Liver (tissue), 9 donors: Measurements from ENCODE around the gene PSMB2. TPM values are rescaled to one million over a fixed set of nuclear protein-coding genes. Genes with fewer than 3 reads are reported as not detected.

ENCODE experiments used
- DNase-seq: peaks from one replicate; pipeline ENCODE4 v3.0.0-alpha.2; 2017; ENCODE audit warnings: low spot score
- H3K27ac ChIP-seq, 2 donors: one replicate each; pipeline ENCODE4 v1.7.0; 2013; ENCODE audit warnings: inconsistent platforms in 2 of 2, low read length in 2 of 2, control low read depth in 1 of 2, low read depth in 1 of 2, mild to moderate bottlenecking in 1 of 2
- H3K27me3 ChIP-seq, 4 donors: one replicate each; pipeline versions ENCODE4 v1.6.1 to v1.7.0; 2013; ENCODE audit warnings: low read length in 3 of 4, inconsistent platforms in 1 of 4, mild to moderate bottlenecking in 1 of 4, moderate library complexity in 1 of 4; ENCODE audit not compliant: control insufficient read depth in 4 of 4, insufficient read depth in 4 of 4
- H3K36me3 ChIP-seq, 4 donors: one replicate each; pipeline versions ENCODE4 v1.6.1 to v1.7.0; 2013; ENCODE audit warnings: low read length in 3 of 4, mild to moderate bottlenecking in 3 of 4, low read depth in 1 of 4, moderate library complexity in 1 of 4; ENCODE audit not compliant: control insufficient read depth in 4 of 4, insufficient read depth in 3 of 4
- H3K4me1 ChIP-seq, 4 donors: one replicate each; pipeline versions ENCODE4 v1.6.1 to v1.7.0; 2013; ENCODE audit warnings: low read length in 3 of 4, mild to moderate bottlenecking in 3 of 4, moderate library complexity in 1 of 4; ENCODE audit not compliant: control insufficient read depth in 4 of 4, insufficient read depth in 4 of 4
- H3K4me3 ChIP-seq, 3 donors: one replicate each; pipeline versions ENCODE4 v1.6.1 to v1.7.0; 2013; ENCODE audit warnings: low read length in 3 of 3, control low read depth in 1 of 3, low read depth in 1 of 3, mild to moderate bottlenecking in 1 of 3
- H3K9ac ChIP-seq, 2 donors: one replicate each; pipeline ENCODE4 v1.7.0; 2013; ENCODE audit warnings: low read length in 2 of 2, mild to moderate bottlenecking in 2 of 2, moderate library complexity in 2 of 2, control low read depth in 1 of 2, low read depth in 1 of 2
- H3K9me3 ChIP-seq, 4 donors: one replicate each; pipeline versions ENCODE4 v1.6.1 to v1.7.0; 2013; ENCODE audit warnings: low read length in 3 of 4; ENCODE audit not compliant: control insufficient read depth in 4 of 4
- EGR1 ChIP-seq, 2 donors: IDR thresholded peaks; 2 replicates each; pipeline ENCODE4 v1.6.1; 2016 to 2018; ENCODE audit warnings: antibody characterized with exemption in 2 of 2, low read depth in 2 of 2
- FOXA1 ChIP-seq: IDR thresholded peaks from 2 replicates; pipeline ENCODE4 v1.6.1; 2016; ENCODE audit warnings: antibody characterized with exemption
- FOXA2 ChIP-seq: IDR thresholded peaks from 2 replicates; pipeline ENCODE4 v1.6.1; 2016; ENCODE audit warnings: antibody characterized with exemption
- GABPA ChIP-seq, 2 donors: IDR thresholded peaks in 1 of 2; conservative IDR thresholded peaks in 1 of 2; 2 replicates each; pipeline ENCODE4 v1.6.1; 2016; ENCODE audit warnings: antibody characterized with exemption in 2 of 2, mild to moderate bottlenecking in 1 of 2, moderate library complexity in 1 of 2
- HNF4A ChIP-seq, 2 donors: conservative IDR thresholded peaks; 2 replicates each; pipeline ENCODE4 v1.6.1; 2016; ENCODE audit warnings: antibody characterized with exemption in 2 of 2, mild to moderate bottlenecking in 2 of 2
- HNF4G ChIP-seq: IDR thresholded peaks from 2 replicates; pipeline ENCODE4 v1.6.1; 2016; ENCODE audit warnings: antibody characterized with exemption
- JUND ChIP-seq, 2 donors: IDR thresholded peaks; 2 replicates each; pipeline ENCODE4 v1.6.1; 2016; ENCODE audit warnings: antibody characterized with exemption in 2 of 2
- NR2F2 ChIP-seq: IDR thresholded peaks from 2 replicates; pipeline ENCODE4 v1.6.1; 2016; ENCODE audit warnings: antibody characterized with exemption
- RAD21 ChIP-seq, 2 donors: IDR thresholded peaks; 2 replicates each; pipeline ENCODE4 v1.6.1; 2016; ENCODE audit warnings: antibody characterized with exemption in 2 of 2, mild to moderate bottlenecking in 2 of 2
- SP1 ChIP-seq: IDR thresholded peaks from 2 replicates; pipeline ENCODE4 v1.6.1; 2018; ENCODE audit warnings: antibody characterized with exemption, mild to moderate bottlenecking
- TAF1 ChIP-seq: conservative IDR thresholded peaks from 2 replicates; pipeline ENCODE4 v1.6.1; 2016; ENCODE audit warnings: antibody characterized with exemption, mild to moderate bottlenecking
- YY1 ChIP-seq: IDR thresholded peaks from 2 replicates; pipeline ENCODE4 v1.6.1; 2016; ENCODE audit warnings: antibody characterized with exemption, mild to moderate bottlenecking
- WGBS: extraction: QIAGEN DNeasy Blood & Tissue Kit; methylation state at CpG from one replicate; pipeline ENCODE4 v1.1.7; 2013; 5-methylcytosine and 5-hydroxymethylcytosine counted together
- polyA plus RNA-seq, 2 donors: library from polyadenylated mRNA; stranded (reverse) in 1 of 2; unstranded in 1 of 2; fragments of 200-250 nt in 1 of 2; fragments of >200 nt in 1 of 2; fragmentation: Nextera tagmentation in 1 of 2; extraction: Ambion mirVana in 1 of 2; gene quantifications; one replicate each; pipeline versions ENCODE4 v1.2.1 to v1.2.3, GENCODE V29; 2013 to 2015
- total RNA-seq, 2 donors: library from RNA; depleted of rRNA; stranded (reverse); fragments of >200 nt; gene quantifications; one replicate each; pipeline ENCODE4 v1.2.3, GENCODE V29; 2014
- TF ChIP-seq, protein P1 (sequence below): fragments of 150-350 bp; IDR thresholded peaks from 2 replicates; pipeline ENCODE4 v1.5.1; 2017; ENCODE audit warnings: improper control_type of control experiment, low read depth, low read length; ENCODE audit not compliant: missing input control
- TF ChIP-seq, protein P2 (sequence below): IDR thresholded peaks from 2 replicates; pipeline ENCODE4 v1.6.1; 2016; ENCODE audit warnings: antibody characterized with exemption
- TF ChIP-seq, protein P3 (sequence below): IDR thresholded peaks from 2 replicates; pipeline ENCODE4 v1.6.1; 2016; ENCODE audit warnings: antibody characterized with exemption, mild to moderate bottlenecking
- donor health status: healthy.
- donor health status: healthy.
- donor health status: healthy.
- donor health status: healthy.
- donor health status: healthy.

Gene PSMB2
- total and polyA plus RNA-seq, 4 donors = 19.1 to 76.6 (median 40.8) TPM

DNA sequence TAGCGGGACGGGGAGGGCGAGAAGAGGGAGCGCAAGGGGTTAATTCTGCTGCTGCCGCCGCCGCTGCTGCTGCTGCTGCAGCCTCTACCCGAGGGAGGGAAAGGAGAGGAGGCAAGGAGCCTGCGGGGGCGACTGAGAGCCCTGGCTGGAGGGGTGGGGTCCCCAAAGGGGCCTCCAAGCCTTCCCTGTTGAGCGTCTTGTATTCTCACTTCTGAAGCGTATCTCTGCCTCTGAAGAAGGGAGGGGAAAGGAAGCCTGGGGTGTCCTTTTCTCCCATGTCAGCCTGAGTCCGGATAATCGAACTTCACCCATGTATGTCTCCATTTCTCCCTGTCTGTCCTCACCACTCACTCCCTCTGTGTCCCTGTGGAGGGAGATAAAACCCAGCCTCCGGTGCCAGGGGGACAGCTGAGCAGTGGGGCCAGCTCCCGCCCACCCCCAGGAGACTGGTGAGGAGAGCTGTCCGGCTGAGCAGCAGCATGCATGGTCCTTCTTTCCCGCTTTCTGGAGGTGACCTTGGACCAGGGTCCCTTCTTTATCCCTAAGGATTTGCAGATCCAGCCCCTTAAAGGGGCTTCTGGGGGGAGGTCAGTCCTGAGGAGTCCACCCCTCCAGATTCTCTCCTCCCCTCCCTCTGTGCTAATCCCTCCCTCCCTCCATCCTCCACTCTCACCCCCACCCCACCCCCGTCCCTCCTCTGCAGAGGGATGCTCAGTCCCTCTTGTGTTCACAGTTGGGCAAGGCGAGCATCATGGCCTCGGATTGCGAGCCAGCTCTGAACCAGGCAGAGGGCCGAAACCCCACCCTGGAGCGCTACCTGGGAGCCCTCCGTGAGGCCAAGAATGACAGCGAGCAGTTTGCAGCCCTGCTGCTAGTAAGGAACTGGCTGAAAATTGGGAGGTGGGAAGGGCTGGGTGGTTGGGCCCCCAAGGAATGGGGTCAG, 82.7 kb downstream of the PSMB2 start:
- Histone ChIP-seq H3K36me3 (peaks cover under 1 to 4% (median 3%) of the 10 kb centered on the region in 4 donors), H3K27ac (peak overlapping the region in 1 of 2 donors; percentile 99), H3K9ac (peak overlapping the region; percentile 28 to 36), H3K27me3 (no peaks in the 10 kb centered on the region), H3K9me3 (no peaks in the 10 kb centered on the region), H3K4me1 (peaks cover 2 to 58% (median 46%) of the 10 kb centered on the region in 4 donors), H3K4me3 (peak overlapping the region in 2 of 3 donors; percentile 88 to 96)
- WGBS = 45% methylated on average over 26 of the region's 26 CpGs
- no peak for DNase-seq
- TF ChIP-seq FOXA1 = no peak
- TF ChIP-seq, protein P1, sequence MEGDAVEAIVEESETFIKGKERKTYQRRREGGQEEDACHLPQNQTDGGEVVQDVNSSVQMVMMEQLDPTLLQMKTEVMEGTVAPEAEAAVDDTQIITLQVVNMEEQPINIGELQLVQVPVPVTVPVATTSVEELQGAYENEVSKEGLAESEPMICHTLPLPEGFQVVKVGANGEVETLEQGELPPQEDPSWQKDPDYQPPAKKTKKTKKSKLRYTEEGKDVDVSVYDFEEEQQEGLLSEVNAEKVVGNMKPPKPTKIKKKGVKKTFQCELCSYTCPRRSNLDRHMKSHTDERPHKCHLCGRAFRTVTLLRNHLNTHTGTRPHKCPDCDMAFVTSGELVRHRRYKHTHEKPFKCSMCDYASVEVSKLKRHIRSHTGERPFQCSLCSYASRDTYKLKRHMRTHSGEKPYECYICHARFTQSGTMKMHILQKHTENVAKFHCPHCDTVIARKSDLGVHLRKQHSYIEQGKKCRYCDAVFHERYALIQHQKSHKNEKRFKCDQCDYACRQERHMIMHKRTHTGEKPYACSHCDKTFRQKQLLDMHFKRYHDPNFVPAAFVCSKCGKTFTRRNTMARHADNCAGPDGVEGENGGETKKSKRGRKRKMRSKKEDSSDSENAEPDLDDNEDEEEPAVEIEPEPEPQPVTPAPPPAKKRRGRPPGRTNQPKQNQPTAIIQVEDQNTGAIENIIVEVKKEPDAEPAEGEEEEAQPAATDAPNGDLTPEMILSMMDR = no peak
- TF ChIP-seq TAF1 = no peak
- TF ChIP-seq NR2F2 = no peak
- TF ChIP-seq, protein P2, sequence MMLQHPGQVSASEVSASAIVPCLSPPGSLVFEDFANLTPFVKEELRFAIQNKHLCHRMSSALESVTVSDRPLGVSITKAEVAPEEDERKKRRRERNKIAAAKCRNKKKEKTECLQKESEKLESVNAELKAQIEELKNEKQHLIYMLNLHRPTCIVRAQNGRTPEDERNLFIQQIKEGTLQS = no peak
- TF ChIP-seq SP1 = no peak

DNA sequence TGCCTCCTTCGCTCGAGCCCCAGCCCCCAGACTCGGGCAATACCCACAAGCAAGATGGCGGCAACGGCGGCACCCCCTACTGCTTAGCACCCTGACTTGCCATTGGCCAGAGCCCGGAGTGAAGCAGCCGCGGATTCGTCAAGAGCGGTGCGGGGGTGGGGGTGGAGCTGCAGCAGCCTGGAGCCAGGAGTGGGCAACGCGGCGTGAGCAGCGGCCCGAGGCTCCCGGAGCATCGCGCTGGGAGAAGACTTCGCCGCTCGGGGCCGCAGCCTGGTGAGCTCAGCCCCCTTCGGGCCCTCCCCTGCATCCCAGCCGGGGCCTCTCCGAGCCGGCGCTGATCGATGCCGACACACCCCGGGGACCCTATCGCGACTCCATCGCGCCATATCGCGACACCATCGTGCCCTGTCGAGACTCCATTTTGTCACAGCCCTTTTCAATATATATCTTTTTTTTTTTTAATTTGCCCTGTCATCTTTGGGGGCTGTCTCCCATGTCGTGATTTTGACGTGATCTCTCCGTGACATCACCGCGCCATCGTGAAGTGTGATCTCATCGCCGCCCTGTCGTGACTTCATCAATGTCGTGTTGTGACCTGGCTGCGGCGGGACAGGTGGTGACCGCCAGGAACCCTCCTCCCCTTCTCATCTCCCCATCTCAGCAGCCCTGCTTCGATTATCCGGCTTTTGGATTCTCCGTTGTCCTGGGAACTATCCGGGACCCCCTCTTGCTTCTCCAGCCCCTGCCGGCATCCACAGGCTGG, 83.5 kb downstream of the PSMB2 start, which contains the start of gene NCDN:
NCDN (plus strand) TSS at position 189 of the 763 bp plus-strand sequence; CDS start at position 581, 392 bp downstream.
- peak within 1 kb of the TSS; percentile 88 to 96 (median 90) for H3K4me3 ChIP-seq
- DNase-seq = peak; percentile 95
- H3K9me3 ChIP-seq = no peaks in the 10 kb centered on the region
- TF ChIP-seq FOXA1 (peak; percentile 10), TAF1 (no peak), YY1 (peak; percentile 100), EGR1 (IDR thresholded peaks at IDR 0.05; ENCODE audit: low read depth in 2 of 2) (peak; percentile 98 to 100), SP1 (peak; percentile 99), GABPA (IDR thresholded peaks at IDR 0.05 in 1 of 2, conservative IDR thresholded peaks at IDR 0.05 in 1 of 2) (peak in 1 of 2 donors; percentile 82), FOXA2 (peak; percentile 10), HNF4A (conservative IDR thresholded peaks at IDR 0.05) (no peak)
- H3K27ac ChIP-seq = peak within 1 kb of the TSS; percentile 98 to 99
- peak within 1 kb of the TSS; percentile 83 to 85 for H3K9ac ChIP-seq
- H3K36me3 ChIP-seq = peaks cover 0 to 5% (median 4%) of the 10 kb centered on the region in 4 donors
- under 1% methylated on average over 58 of the region's 58 CpGs for WGBS
- H3K27me3 ChIP-seq = no peaks in the 10 kb centered on the region
- H3K4me1 ChIP-seq = peaks cover 2 to 63% (median 49%) of the 10 kb centered on the region in 4 donors

DNA sequence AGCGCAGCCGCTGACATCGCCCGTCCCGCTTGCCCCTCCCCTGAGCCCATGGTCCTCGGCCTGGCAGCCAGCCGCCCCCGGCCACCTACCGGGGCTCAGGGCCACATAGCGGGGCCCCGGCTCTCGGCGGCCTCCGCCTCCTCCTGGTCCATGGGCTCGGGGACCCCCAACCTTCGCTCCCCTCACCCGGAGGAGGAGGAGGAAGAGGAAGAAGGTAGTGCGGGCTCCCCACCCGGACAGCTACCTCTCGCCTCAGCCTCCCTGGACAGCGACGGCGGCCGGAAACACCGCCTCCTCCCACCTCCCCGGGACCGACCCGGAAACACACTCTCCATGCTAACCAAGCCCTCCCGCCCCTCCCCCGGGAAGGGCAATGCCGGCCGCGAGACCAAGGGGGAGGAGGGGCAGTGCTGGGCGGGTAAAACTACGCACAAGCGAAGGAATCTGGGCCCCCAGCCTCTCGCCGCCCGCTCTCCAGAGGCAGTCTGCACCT, 84.2 kb downstream of the PSMB2 start, which contains the start of gene KIAA0319L:
KIAA0319L (minus strand) TSS at position 286 of the 493 bp plus-strand sequence. CDS start 2,912 bp downstream, outside the sequence.
- H3K9me3 ChIP-seq = no peaks in the 10 kb centered on the region
- peak within 1 kb of the TSS; percentile 98 to 99 for H3K27ac ChIP-seq
- H3K36me3 ChIP-seq = peaks cover 0 to 12% (median 9%) of the 10 kb centered on the region in 4 donors
- peaks cover 2 to 63% (median 49%) of the 10 kb centered on the region in 4 donors for H3K4me1 ChIP-seq
- H3K9ac ChIP-seq = peak within 1 kb of the TSS; percentile 83 to 85
- no peak for DNase-seq
- under 1% methylated on average over 39 of the region's 39 CpGs for WGBS
- H3K27me3 ChIP-seq = no peaks in the 10 kb centered on the region
- H3K4me3 ChIP-seq = peak within 1 kb of the TSS; percentile 88 to 96 (median 90)
- no peak for TF ChIP-seq HNF4G
- no peak for TF ChIP-seq YY1
- TF ChIP-seq RAD21 (IDR thresholded peaks at IDR 0.05) = no peak
- TF ChIP-seq GABPA (IDR thresholded peaks at IDR 0.05 in 1 of 2, conservative IDR thresholded peaks at IDR 0.05 in 1 of 2) = peak; percentile 69 to 91
- TF ChIP-seq FOXA1 = peak; percentile 20
- no peak for TF ChIP-seq EGR1 (IDR thresholded peaks at IDR 0.05; ENCODE audit: low read depth in 2 of 2)
- TF ChIP-seq, protein P2 = no peak
- peak; percentile 18 for TF ChIP-seq NR2F2
- TF ChIP-seq, protein P3, sequence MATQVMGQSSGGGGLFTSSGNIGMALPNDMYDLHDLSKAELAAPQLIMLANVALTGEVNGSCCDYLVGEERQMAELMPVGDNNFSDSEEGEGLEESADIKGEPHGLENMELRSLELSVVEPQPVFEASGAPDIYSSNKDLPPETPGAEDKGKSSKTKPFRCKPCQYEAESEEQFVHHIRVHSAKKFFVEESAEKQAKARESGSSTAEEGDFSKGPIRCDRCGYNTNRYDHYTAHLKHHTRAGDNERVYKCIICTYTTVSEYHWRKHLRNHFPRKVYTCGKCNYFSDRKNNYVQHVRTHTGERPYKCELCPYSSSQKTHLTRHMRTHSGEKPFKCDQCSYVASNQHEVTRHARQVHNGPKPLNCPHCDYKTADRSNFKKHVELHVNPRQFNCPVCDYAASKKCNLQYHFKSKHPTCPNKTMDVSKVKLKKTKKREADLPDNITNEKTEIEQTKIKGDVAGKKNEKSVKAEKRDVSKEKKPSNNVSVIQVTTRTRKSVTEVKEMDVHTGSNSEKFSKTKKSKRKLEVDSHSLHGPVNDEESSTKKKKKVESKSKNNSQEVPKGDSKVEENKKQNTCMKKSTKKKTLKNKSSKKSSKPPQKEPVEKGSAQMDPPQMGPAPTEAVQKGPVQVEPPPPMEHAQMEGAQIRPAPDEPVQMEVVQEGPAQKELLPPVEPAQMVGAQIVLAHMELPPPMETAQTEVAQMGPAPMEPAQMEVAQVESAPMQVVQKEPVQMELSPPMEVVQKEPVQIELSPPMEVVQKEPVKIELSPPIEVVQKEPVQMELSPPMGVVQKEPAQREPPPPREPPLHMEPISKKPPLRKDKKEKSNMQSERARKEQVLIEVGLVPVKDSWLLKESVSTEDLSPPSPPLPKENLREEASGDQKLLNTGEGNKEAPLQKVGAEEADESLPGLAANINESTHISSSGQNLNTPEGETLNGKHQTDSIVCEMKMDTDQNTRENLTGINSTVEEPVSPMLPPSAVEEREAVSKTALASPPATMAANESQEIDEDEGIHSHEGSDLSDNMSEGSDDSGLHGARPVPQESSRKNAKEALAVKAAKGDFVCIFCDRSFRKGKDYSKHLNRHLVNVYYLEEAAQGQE = peak; percentile 95
- TF ChIP-seq HNF4A (conservative IDR thresholded peaks at IDR 0.05) = no peak
- no peak for TF ChIP-seq JUND (IDR thresholded peaks at IDR 0.05)
